HL-60/S4 treated with retinoic acid at 250 ng/mL for 4 days and 3 days (cell line): ENCODE measurements around the gene FGFR4.

ENCODE experiments used
- in situ Hi-C: fragments of 300-500 bp; cut with MboI; formaldehyde crosslinking; loops from 2 replicates; pipeline ENCODE4 v1.7.0; 2022; ENCODE audit warnings: low sequenced_read_pairs

The FGFR4 gene

GRCh38 chr5:177099422-177100093 is 12.8 kb downstream of the FGFR4 start:
- in situ Hi-C loops, result loop anchor here (10.0 kb wide), 1 partner anchor 435 kb away; no protein-coding TSS in a partner anchor

DNA sequence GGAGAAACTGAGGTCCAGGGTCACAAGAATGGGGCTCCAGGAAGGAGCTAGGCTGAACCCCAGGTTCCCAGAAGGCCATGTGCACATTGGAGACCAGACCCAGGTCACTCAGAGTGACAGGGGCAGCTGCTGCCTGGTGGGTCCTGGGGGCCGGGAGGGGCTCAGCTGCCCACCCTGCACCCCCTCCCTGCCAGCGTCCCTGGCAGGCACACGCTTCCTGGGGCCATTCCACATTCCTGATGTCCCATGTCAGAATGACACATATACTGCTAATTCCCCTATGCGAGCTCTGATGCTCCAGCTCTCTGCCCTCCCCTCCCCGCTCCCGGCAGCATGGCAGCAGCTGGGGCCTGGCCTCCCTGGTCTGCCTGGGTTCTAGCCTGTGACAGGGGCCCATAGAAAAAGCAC is 14.0 kb downstream of the FGFR4 start:
- in situ Hi-C loops, result loop anchor here (10.0 kb wide), 1 partner anchor 436 kb away; no protein-coding TSS in a partner anchor

DNA sequence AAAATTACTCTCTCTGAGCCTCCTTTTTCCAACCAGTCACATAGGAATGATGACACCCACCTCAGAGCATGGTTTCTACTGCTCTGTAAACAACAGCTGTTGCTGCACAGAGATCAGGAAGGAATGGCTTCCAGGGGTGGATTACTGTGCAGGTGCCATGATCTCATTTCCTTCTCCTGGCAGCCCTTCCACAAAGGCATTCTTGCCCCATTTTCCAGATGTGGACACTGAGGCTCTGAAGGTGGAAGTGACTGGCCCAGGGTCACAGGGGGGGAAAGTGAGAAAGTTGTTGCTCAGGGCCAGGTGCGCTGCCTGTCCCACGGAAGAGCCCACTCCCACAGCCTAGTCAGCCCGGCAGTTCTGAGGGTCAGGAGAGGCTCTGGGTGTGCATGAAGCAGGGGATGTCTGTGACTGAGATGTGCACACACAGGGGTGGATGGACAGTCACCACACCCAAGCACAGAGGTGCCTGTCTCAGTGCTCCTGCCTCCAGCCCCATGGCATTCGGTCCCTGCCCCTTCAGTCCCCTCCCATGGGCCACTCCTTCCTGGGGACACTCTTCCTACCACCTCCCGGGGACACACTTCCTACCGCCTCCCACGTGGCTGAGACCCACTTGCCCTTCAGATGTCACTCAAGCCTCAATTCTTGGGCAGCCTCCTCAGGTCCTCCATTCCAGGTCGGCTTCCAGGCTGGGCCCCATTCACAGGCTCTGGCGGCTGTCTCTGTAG is 17.0 kb downstream of the FGFR4 start:
- in situ Hi-C loops, result loop anchor here (10.0 kb wide), 1 partner anchor 439 kb away; no protein-coding TSS in a partner anchor

DNA sequence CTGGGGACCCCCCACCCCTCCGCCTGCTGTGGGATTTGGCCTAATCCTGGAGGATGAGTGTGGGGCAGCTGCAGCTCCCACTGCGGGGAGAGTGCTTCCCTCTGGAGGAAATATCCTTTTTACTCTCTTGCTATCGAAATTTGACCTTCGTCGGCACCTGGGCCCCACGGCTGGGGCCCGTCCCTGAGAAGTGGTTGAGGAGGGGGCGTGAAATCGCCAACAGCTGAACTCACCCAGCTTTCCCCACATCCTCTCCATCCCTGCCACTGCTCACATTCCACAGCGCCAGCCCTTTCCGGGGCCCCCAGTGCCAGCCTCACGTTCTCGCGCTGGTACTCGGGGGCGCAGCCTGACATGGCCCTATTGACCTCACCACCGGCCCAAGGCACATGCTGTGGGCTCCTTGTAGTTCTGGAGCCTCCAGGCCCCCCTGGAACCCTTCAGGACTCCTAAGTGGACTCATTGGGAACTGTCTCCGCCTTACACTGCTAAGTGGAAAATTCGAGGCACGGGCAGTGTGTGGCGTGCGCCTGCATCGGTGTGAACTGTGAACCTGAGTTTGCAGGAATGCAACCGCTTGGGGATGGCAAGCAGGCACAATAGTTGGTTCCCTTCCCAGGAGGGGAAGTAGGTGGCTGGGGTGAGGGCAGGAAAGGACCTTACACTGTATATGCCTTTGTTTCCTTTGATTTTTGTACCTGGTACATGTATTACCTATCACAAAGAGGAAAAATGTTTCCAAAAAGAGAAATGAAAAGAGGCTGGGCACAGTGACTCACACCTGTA is 19.2 kb downstream of the FGFR4 start:
- in situ Hi-C loops, result loop anchor here (10.0 kb wide), 1 partner anchor 441 kb away; no protein-coding TSS in a partner anchor

DNA sequence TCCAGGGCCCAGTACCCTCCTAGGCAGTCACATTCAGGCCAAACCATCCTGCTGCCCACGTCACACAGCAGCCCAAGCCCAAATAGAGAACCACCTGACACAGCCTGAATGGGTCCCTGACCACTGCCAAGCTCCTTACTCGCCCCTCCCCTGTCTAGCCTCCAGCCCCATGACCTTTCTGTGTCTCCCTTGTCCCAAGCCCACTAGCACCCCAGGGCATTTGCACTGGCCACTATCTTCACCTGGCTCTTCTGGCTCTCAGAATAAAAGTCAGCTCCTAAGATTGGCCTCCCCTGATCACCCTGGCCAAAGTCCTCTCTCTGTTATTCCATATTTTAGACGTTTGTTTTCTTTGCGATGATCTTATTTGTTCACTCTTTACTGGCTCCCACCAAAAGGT is 20.4 kb downstream of the FGFR4 start:
- in situ Hi-C loops, result loop anchor here (10.0 kb wide), 1 partner anchor 442 kb away; no protein-coding TSS in a partner anchor

GRCh38 chr5:177109810-177110209 is 23.1 kb downstream of the FGFR4 start:
- in situ Hi-C loops, result loop anchor here (10.0 kb wide), 1 partner anchor 445 kb away; no protein-coding TSS in a partner anchor

- in situ Hi-C loops, result no loop called here
These were observed 25.1 kb downstream of the FGFR4 start for GRCh38 chr5:177111720-177112394.

GRCh38 chr5:177112589-177113220 is 26.0 kb downstream of the FGFR4 start:
- in situ Hi-C loops, result no loop called here

- in situ Hi-C loops, result no loop called here
These were observed 27.1 kb downstream of the FGFR4 start for GRCh38 chr5:177113566-177114424.

- in situ Hi-C loops, result no loop called here
These were observed 30.1 kb downstream of the FGFR4 start for GRCh38 chr5:177116631-177117373.

- in situ Hi-C loops, result no loop called here
These were observed 30.8 kb downstream of the FGFR4 start for GRCh38 chr5:177117441-177118045.

DNA sequence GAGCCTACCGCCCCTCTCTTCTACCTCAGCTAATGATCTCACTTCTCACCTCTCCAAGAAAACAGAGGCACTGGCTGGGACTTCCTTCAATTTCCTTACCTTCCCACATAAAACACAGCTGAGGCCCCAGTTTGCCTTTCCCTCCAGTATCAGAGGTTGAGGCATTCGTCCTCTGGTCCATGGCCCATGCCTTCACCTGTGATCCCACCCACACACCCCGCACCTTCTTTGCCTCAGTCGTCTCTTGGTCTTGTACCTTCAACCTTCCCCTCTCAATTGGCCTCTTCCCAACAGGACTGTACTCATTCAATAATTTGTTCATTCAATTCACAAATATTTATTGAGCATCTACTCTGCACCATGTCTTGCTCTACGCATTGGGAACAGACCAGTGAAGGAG is 35.9 kb downstream of the FGFR4 start:
- in situ Hi-C loops, result no loop called here

- in situ Hi-C loops, result no loop called here
These were observed 37.2 kb downstream of the FGFR4 start for GRCh38 chr5:177123789-177124485.

DNA sequence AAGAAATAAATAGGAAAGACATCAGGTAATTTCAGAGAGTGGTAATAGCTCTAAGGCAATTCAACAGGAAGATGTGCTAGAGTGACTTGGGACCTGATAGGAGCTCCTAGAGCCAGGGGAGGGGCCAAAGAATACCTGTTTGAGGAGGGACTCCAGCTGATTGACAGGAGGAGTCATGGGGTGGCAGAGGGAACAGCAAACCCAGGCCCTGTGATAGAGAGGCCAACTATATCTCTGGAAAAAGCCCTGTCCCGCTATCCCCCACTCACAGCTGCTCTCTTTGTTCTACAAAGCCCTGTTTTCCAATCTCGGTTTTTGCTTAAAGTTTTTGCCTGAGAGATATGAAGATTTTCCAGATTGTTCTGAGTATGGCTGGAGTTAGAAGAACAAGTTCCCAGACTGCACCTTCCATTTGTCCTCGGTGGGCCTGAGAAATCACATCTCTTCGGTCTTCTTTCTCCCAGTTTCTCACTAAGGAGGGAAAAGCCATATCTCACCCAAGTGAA is 37.8 kb downstream of the FGFR4 start:
- in situ Hi-C loops, result no loop called here

- in situ Hi-C loops, result no loop called here
These were observed 40.1 kb downstream of the FGFR4 start for GRCh38 chr5:177126771-177127170.

- in situ Hi-C loops, result no loop called here
These were observed 41.9 kb downstream of the FGFR4 start for GRCh38 chr5:177128551-177128981.
